HG03159 (cell line): ENCODE measurements around the gene CAMK1D.

ENCODE experiments used
- ATAC-seq: cut with Tn5 transposase; IDR thresholded peaks from one replicate; pipeline ENCODE4 v1.9.1; 2021; ENCODE audit warnings: mild to moderate bottlenecking, moderate library complexity; ENCODE audit not compliant: unreplicated experiment

CAMK1D gene

DNA sequence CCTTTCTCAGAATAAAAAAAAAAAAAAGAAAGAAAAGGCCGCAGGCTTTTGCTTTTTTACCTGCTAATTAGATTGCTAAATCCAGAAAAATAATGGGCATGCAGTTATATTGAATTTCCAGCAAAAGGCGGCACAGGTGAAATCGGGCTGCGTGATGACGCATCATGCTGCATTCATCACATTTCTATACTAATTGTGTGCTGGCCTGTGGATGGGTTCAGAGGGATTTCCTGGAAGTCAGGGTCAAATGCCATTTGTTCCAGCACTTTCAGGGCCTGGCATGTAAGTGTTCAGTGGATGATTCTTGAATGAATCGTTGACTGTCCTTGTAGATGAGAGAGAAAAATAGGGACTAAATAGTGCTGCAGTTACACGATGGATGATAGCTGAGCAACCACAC, 292.7 kb downstream of the CAMK1D start:
- no peak for ATAC-seq

DNA sequence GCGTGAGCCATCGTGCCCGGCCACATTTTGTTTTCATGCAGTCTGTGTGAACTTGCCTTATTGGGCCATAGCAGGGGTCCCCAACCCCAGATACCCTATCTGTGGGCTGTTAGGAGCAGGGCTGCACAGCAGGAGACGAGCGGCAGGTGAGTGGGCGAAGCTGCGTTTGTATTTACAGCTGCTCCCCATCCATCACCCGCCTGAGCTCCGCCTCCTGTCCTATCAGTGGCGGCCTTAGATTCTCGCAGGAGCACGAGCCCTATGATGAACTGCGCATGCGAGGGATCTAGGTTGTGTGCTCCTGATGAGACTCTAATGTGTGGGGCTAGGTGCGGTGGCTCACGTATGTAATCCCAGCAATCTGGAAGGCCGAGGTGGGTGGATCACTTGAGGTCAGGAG, 293.9 kb downstream of the CAMK1D start:
- ATAC-seq = no peak

DNA sequence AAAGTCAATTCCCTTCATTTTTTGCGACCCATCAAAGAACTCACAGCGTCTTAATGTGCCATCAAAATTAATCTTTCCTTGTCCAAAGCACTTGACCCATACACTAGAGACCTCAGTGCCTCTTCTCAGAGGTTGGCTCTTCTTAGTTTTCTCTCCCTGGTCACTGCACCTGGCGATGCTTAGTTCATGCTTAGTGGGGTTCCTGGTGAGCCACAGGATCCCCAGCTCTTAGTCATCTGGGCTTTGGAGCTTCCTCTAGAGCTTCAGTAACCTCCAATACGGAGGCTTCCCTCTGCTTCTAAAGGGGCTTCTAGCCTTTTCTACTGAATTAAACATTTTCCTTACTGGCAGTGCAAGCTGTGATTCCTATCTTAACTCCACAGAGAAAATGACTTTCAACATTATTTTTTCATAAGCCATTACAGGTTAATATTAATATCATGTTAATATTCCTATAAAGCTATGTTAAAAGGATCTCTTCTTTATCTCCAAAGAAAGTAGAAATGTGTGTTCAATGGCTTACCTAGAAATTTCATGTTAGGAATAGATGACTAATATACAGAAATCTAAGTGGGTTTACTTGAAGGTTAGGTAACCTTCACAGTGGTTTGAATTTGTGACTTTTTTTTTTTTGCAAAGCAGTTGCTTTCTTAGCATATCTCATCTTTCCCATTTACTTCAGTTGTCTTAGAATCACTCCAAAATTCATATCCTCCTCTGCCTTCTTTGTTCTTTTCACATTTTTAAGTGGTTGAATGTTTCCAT, 295.2 kb downstream of the CAMK1D start:
- no peak for ATAC-seq

DNA sequence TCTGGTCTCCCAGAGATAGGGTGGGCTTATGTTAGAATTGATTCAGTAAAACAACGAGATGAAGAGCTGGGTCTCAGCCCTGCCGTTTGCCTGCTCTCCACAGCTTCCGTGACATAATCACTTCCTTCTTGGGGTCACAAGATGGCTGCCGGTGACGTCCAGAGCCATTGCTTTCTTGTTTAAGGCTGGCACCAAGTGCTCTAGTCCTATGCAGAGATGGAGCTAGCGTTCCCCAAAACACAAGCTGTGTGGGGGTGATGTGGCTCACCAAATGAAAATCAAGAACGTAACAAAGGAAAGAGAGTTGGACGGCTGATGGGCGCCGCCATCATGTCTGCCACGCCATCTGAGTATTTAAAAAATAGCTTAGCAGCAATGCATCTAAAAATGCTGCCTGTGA, 296.1 kb downstream of the CAMK1D start:
- ATAC-seq = no peak

DNA sequence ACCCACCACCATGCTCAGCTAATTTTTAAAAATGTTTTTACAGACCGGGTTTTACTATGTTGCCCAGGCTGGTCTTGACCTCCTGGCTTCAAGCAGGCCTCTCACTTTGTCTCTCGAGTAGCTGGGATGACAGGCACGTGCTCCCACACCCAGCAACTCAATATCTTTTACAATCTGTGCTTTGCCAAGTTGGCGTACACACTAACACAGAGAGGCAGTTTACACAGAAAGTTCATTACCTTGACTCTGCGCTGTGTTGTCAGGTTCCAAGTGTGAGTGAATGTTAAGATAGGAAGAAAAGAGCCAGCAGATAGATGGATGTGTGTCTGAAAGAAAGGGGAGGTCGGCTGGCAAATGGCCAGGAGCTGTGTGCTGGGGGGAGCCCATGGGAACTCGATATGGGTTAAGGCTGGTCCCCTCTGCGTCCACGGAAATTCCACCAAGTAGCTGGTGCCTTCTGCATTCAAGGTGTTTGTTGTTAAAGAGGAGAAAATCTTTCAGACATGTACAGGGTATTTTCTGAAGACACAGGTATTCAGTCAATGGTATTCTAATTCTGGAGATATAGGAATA, 299.8 kb downstream of the CAMK1D start:
- ATAC-seq = no peak

DNA sequence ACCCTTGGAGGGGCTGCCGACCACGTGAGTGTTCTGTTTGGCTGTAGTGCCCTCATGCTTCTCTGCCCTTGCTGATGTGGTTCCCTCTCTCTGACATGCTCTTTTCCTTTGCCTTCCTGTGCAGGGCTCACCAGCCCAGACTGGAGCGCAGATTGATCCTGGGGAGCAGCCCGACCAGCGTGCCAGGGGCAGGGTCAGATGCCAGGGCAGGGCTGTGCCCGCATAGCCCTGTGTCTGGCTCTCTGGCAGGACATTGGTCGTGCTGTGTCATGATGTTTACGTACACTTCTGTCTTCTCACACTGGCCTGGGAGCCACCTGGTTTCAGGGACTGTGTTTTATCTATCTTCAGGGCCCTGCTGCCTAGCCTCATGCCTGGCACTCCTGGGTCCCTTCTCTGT, 300.8 kb downstream of the CAMK1D start:
- ATAC-seq = no peak

DNA sequence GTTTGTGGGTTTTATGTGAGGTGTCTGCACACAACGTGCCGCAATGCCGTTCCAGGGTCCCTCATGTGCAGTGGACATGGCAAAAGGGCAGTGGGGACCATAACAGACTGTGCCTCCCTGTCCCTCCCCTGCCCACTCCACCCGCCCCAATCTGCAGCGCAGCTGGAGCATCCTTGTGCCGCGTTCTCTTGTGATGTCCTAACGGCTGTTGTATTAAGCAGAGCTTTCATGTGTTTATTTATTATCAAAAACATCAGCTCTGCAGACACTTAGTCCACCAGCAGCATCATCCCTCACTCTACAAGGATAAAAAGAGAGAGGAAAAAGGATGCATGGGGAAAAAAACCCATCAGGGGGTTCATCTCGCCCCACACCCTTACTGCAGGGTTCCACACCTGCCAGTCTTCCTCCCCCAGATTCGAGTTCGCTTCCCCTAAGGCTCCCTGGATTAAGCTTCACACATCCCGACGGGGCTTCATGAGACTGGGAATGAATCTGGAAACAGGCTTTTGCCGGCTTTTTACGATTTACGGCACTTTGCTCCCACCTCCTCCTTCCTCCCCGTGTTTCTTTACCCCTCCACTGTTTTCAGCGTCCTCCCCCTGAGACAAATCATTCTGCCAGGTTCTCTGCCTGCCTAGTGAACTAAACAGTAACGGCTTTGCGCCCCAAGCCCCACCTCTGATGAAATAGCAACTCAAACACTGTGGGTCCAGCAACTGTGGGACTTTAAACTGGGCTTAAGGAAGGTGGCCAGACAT, 301.4 kb downstream of the CAMK1D start:
- ATAC-seq = no peak

DNA sequence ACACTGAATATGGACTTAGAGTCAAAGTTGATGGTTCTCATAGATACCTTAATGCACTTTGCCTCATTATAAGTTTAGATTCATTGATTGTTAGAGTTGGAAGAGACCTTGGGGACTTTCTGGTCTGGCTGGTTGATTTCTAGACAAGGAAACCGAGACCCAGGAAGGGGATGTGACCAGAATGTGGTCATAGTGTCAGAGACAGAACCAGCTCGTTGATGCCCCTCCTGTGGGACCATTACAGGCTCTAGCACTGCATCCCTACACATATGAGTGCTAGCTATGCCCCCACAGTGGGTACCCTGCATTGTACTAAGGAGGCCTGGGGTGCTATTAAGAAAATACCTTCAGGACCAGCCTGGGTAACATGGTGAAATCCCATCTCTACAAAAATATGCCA, 306.6 kb downstream of the CAMK1D start:
- no peak for ATAC-seq

DNA sequence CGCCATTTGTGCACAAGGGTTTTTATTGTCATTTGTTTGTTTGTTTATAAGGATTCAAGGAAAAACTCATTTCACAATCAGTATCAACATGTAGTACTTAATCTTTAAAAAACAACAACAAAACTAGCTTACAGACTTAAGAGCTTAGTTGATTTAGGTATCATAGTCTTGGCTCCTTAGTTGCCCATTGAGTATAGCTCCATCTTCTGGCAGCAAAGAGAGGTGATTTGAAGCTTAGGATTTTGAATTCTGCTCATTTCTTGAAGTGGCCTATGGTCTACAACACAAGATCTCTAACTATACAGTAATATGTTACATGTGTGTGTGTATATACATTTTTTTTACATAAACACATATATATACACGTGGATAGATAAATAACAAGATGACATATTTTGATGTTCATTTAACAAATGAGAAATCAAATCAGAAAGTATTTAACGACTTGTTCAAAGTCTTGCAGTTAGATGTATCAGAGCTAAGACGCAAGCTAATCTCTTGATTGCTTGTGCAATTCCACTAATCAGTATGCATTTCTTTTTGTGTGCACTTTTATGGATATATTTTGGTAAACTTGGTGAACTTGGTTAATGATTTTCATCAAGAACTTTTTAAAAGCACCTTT, 307.3 kb downstream of the CAMK1D start:
- ATAC-seq = no peak

DNA sequence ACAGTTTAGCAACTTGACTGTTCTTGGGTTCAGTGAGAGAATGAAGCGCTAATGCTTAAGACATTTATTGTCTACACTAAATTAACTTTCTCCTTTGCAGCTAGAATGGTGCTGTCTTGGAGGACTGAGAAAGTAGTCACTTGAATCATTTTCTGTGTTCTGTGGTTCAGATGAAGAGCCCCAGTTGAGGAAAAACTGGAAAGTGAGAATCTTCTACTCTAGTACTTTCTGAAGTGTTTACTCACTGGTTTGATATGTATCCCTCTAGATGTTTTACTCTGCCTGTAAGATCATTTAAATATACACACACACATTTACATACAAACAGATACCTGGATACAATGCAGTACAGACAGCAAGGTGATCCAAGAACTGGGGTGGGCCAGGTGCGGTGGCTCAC, 308.1 kb downstream of the CAMK1D start:
- no peak for ATAC-seq

DNA sequence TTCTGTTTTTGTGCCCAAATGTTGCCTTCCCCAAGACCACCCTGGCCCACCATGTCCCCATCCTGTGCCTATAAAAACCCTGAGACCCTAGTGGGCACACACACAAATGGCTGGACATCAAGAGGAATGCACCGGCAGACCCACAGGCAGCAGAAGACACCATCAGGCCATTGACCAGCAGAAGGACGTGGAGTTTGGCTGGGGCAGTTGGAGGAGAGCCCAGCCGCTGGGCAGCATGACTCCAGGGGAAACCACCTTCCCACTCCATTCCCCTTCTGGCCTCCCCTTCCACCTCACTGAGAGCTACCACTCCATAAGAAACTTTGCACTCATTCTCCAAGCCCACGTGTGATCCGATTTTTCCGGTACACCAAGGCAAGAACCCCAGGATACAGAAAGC, 309.2 kb downstream of the CAMK1D start:
- ATAC-seq = no peak

DNA sequence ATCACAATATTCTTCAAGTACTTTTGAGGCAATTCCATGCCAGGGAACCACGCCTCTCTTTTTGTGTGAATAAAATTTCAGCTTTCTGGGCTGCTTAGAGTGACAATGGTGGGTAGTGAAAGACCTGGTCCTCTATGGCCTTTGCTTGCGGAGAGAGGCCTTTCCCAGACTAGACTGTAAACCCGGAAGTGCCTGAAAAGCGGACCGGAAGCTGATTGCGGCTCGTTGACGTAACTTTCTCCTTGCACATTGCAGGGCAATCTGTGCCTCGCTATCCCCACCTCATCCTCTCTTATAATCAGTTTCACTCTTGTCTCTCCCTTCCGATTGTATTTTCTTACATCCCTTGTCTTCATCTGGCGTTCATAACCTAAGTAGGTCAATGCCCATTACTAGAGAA, 310.4 kb downstream of the CAMK1D start:
- ATAC-seq = no peak

DNA sequence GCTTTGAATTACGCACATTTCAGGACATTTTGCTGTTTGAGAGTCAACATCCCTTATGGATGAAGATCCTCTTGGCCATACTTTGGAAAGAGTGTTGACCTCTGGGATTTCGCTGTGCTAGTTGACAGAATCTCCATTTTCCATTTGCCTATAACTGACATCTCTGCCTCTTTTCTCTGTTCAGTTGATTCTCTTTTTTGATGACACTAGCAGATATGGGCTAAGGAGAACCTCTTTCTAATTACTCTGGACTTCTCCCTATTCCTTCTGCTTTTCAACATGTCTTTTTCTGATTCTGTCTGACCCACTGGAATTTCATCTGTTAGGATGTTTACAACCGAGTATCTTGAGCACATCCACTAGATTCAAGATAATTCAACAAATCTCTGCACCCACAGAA, 311.5 kb downstream of the CAMK1D start:
- no peak for ATAC-seq

DNA sequence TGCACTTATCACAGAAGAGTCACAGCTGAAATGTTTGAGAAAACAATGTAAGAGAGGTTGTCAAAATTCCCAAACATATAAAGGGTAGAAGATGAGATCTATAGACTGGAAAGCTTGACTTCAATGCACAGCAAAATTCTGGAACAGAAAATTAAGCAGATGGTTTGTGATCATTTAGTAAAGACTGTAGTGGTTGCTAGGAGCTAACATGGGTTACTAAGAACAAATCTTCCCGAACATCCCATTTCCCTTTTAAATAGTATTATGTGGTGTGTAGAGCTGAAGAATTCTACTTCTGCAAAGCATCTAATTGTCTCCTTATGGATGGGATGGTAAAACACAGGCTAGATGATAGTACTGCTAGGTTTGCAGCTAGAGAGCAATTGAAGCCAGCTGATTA, 312.3 kb downstream of the CAMK1D start:
- ATAC-seq = no peak

DNA sequence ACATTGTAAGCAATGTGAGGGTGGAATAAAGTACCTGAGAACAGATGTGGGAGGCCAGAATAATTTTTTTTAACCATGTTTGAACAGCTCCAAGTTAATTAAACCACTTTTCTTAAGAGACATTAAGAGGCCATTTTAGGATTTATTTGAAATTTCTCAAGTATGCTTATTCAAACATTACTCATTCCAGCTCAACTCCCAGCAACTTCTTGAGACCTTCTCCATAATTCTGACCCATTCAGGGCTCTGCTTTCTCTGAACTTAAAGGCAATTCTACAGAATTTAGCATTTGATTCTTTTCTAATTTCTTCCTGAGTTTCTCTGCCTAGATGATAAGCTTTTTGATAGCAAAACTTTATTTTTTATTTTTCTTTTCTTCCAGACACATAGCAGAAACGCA, 314.5 kb downstream of the CAMK1D start:
- no peak for ATAC-seq

DNA sequence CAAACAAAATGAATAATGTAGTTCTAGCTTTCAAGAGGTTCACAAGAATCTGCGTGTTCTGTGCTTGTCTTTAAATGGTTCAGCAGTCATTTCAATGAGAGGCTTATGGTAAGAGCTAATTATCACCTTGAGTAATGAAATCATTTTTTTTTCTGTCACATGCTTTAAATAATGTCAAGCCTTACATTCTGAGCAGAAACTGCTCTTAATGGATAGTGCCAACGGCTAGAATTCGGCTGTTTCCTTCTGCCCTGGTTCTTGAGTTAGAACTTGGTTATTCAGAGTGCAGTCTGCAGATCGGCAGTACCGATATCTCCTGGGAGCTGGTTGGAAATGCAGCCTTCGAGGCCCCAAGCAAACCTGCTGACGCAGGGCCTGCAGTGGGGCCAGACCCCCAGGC, 316.2 kb downstream of the CAMK1D start:
- no peak for ATAC-seq

DNA sequence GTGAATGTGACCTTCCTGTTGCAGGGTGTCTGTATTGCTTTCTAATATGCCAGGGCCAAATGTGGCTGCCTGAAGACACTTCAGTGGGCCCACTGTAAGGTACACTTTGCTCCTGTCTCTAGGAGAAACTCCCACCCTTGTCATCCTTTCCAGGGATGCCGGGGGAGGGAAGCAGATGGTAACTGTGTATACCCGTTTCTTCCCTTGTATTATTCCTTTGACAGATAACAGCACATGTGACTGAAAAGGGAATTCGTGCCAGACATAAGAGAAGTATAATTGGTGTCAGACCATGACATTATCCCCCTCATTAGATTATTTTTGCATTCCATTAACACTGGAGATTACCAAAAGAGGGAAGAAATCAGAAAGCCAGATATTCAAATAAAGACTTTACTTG, 317.7 kb downstream of the CAMK1D start:
- ATAC-seq = no peak

DNA sequence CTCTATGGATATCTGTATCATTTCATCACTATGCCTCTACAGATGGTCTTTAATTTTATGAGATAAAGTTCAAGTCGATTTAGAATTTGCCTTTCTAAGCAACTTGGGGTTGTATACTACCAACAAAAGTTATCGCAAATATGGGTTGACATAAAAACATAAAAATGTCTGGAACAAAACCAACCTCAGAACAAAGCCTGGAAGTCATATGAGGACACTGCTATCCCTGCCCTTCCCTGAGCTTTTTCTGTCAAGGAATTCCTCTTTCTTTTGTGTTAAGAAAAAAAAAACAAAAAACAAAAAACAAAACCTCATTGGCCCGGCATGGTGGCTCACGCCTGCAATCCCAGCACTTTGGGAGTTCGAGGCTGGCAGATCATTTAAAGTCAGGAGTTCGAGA, 319.3 kb downstream of the CAMK1D start:
- ATAC-seq = no peak

DNA sequence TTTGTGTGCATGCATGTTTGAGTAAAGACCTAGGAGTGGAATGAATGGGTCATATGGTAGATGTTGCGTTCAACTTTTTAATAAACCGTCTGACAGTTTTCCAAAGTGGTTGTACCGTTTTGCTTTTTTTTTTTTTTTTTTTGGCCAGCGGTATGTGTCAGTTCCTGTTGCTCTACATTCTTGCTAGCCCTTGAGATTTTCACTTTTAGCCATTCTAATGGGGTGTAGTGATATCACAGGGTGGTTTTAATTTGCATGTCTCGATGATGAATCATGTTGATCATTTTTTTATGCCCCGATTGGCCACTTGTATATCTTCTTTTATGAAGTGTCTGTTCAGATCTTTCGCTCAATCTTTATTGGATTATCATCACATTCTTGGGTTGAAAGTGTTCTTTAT, 320.7 kb downstream of the CAMK1D start:
- ATAC-seq = no peak

DNA sequence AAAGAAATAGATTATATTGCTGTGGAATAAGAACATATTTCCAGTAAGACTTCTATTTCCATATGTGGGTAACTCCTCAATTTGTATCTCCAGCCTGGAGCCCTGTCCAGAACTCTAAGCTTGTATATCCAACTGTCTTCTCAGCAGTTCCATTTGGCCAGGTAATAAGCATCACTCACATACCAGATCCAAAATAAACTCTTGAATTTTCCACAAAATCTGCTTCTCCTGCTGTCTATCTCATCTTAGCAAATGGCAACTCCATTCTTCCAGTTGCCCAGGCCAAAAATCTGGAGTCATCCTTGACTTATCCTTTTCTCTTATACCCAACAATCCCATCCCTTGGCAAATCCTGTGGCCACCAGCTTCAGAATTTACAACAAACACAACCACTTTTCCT, 325.8 kb downstream of the CAMK1D start:
- ATAC-seq = no peak

DNA sequence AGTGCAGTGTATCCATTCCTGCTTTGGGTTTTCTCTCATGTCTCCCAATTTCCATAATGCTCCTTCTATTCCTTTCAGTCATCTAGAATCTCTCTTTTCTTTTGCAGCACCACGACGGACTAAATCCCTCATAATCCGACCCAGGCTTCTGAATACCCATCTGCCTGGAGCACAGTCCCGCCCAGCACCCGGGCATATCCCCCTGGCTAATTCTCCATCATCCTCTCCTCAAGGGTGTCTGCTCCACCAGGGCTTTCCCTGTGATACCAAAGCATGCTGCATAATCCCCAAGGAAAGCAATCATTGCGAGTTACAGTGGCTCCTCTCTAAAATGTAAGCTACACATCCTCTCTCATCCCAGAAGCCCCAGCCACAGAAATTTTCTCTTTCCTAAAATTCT, 330.3 kb downstream of the CAMK1D start:
- no peak for ATAC-seq

DNA sequence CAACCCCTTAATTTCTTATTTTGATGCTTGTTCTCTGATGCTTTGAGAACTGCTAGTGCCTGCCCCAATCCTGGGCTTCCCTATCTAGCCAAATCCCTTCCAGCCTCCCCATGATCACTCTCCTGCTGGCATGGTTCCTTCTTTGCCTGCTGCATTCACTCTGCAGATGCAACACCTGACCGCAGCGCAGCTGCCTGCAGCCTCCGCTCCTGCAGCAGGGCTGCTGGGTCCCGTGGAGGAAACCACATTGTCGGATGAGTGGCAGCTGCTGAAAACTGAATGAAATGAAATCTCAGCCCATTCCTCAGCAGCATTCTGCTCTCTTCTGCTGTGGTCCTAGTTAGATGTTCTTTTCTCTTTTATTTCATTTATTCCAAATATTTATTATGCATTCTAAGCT, 331.9 kb downstream of the CAMK1D start:
- ATAC-seq = no peak
